Measurements from ENCODE around the gene AP3S1. TPM values are rescaled to one million over a fixed set of nuclear protein-coding genes. Genes with fewer than 3 reads are reported as not detected.

The AP3S1 gene
- 10 to 100 TPM; 33.2 to 33.6 TPM for total RNA-seq
- 59.5 TPM for polyA plus RNA-seq (2013, experiment 1 of 2)
- 54.8 TPM for polyA plus RNA-seq (2013, experiment 2 of 2)
- 18.9 to 69.5 (median 34.8) reads per million in 172 experiments for total RNA-seq

DNA sequence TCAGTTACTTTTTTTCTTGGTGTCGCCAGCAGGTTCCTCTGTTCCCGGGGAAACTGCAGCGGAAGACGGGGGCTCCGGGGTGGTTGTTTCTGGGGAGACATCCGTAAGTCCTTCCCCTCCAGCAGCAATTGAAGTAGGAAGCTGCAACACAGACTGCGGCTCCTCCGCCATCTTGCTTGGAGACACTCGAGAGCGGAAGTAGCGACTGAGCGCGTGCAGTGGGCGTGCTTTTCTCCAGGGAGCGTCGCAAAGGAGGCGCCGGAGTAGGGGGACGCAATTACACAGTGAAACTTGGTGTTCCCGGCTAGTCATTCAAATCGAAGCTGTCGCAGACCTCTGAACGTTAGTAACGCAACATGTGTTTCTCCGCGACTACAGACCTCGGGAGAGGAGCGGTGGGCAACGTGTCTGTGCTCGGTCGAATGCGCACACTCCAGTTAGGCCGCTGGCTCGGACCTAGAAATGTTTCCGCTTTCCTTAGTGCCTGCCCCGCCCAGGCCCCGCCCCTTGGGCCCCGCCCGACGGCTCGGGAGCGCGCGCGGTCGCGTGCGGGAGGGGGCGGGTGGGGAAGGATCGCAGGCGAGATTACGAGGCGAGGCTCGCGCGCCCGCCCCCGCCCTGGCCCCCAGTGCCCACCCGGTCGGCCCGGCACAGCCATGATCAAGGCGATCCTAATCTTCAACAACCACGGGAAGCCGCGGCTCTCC, at the start of gene AP3S1, which contains the start of gene ATG12:
AP3S1 (plus strand) TSS at position 554 of the 707 bp plus-strand sequence; CDS start at position 657, 103 bp downstream.
ATG12 (minus strand) TSS at position 184 of the 707 bp plus-strand sequence; CDS start at position 171, 13 bp downstream.
- Histone ChIP-seq H3K27me3 (ENCODE audit: control insufficient read depth in 1 of 2, insufficient read depth in 2 of 2, low read length in 2 of 2) (no peaks in the 10 kb centered on the region), H3K9me3 (ENCODE audit: control insufficient read depth in 1 of 2, insufficient read depth in 1 of 2, low read length in 2 of 2) (no peaks in the 10 kb centered on the region), H3K36me3 (ENCODE audit: insufficient read depth, low read length) (peaks cover 18% of the 10 kb centered on the region), H3K4me3 (ENCODE audit: low read length) (peak within 1 kb of the TSS; percentile 71), H3K27ac (ENCODE audit: low read depth in 1 of 2, low read length in 2 of 2) (peak within 1 kb of the TSS; percentile 85 to 97), H3K4me1 (ENCODE audit: insufficient read depth, low read length) (peaks cover 25% of the 10 kb centered on the region)
- peak; percentile 79 to 96 (median 89) for DNase-seq
- Mint-ChIP-seq H3K4me1 (ENCODE audit: low read depth) (peaks cover 76% of the 10 kb centered on the region), H3K27me3 (no peaks in the 10 kb centered on the region), H3K36me3 (ENCODE audit: low read depth) (peaks cover 31% of the 10 kb centered on the region), H3K27ac (peak within 1 kb of the TSS; percentile 97), H3K9me3 (no peaks in the 10 kb centered on the region), H3K4me3 (peak within 1 kb of the TSS; percentile 99)
- intact Hi-C loops (cut with DNase I, micrococcal nuclease) = loop anchor here (2.0 to 10.0 kb wide), 7 partner anchors 215 to 674 kb away; partner anchors contain the start of genes FEM1C (in 2 of the 2), CCDC112 (in 1 of the 2), TMED7 (in 1 of the 2) and TRIM36 (in 1 of the 2)
- TF ChIP-seq, protein P1, sequence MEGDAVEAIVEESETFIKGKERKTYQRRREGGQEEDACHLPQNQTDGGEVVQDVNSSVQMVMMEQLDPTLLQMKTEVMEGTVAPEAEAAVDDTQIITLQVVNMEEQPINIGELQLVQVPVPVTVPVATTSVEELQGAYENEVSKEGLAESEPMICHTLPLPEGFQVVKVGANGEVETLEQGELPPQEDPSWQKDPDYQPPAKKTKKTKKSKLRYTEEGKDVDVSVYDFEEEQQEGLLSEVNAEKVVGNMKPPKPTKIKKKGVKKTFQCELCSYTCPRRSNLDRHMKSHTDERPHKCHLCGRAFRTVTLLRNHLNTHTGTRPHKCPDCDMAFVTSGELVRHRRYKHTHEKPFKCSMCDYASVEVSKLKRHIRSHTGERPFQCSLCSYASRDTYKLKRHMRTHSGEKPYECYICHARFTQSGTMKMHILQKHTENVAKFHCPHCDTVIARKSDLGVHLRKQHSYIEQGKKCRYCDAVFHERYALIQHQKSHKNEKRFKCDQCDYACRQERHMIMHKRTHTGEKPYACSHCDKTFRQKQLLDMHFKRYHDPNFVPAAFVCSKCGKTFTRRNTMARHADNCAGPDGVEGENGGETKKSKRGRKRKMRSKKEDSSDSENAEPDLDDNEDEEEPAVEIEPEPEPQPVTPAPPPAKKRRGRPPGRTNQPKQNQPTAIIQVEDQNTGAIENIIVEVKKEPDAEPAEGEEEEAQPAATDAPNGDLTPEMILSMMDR (IDR thresholded peaks at IDR 0.05) = no peak
- ChIA-PET POLR2A (interaction anchor here (0.7 to 2.7 kb wide), 9 partner anchors 14 to 545 kb away, joined by 3 to 16 read pairs (median 6); partner anchors contain the start of genes CCDC112, COMMD10, FEM1C and TMED7), CTCF (interaction anchor here (0.6 kb wide), 1 partner anchor 230 kb away, joined by 3 read pairs; no protein-coding TSS in a partner anchor)
- peak; percentile 89 for ATAC-seq (ENCODE audit: poor library complexity)

- H3K27ac Mint-ChIP-seq = no peak overlapping the region
- no peak overlapping the region for H3K27ac ChIP-seq (ENCODE audit: low read depth in 1 of 2, low read length in 2 of 2)
- ATAC-seq (ENCODE audit: poor library complexity) = no peak
- no peaks in the 10 kb centered on the region for H3K4me1 ChIP-seq (ENCODE audit: insufficient read depth, low read length)
- H3K36me3 Mint-ChIP-seq (ENCODE audit: low read depth) = no peaks in the 10 kb centered on the region
- DNase-seq = no peak
- peaks cover 34% of the 10 kb centered on the region for H3K27me3 Mint-ChIP-seq
- intact Hi-C loops (cut with DNase I, micrococcal nuclease) = no loop called here
- H3K27me3 ChIP-seq (ENCODE audit: control insufficient read depth in 1 of 2, insufficient read depth in 2 of 2, low read length in 2 of 2) = peaks cover 7 to 22% of the 10 kb centered on the region in 2 experiments
- no peak overlapping the region for H3K4me3 Mint-ChIP-seq
- CTCF ChIA-PET = no interaction called here
- H3K4me3 ChIP-seq (ENCODE audit: low read length) = no peak overlapping the region
- H3K36me3 ChIP-seq (ENCODE audit: insufficient read depth, low read length) = no peaks in the 10 kb centered on the region
- no peaks in the 10 kb centered on the region for H3K9me3 Mint-ChIP-seq
- POLR2A ChIA-PET = no interaction called here
- H3K9me3 ChIP-seq (ENCODE audit: control insufficient read depth in 1 of 2, insufficient read depth in 1 of 2, low read length in 2 of 2) = no peaks in the 10 kb centered on the region
- no peaks in the 10 kb centered on the region for H3K4me1 Mint-ChIP-seq (ENCODE audit: low read depth)
- TF ChIP-seq, protein P1 (IDR thresholded peaks at IDR 0.05) = no peak
These were observed 46.0 kb upstream of the AP3S1 start for GRCh38 chr5:115795700-115796099.

DNA sequence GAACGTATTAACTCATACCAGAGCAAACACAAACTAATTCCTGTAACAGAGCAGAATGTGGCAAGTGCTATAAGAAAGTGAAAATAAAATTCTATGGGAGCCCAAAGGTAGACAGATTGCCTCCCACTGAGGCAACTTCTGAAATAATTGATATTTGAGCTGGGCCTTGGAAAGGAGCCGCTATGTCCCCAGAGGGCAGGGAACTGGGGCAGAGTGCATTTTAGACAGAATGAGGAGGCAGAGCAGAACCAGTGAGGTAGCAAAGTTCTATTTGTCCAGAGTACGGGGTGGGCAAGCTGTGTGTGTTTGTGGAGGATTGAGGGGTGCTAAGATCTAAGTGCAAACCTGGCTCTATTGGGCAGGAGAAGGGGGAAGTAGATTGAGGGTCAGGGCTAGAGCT, 45.1 kb upstream of the AP3S1 start:
- POLR2A ChIA-PET = no interaction called here
- CTCF ChIA-PET = no interaction called here
- Mint-ChIP-seq H3K27ac (no peak overlapping the region), H3K9me3 (no peaks in the 10 kb centered on the region), H3K27me3 (peaks cover 26% of the 10 kb centered on the region), H3K36me3 (ENCODE audit: low read depth) (no peaks in the 10 kb centered on the region), H3K4me1 (ENCODE audit: low read depth) (no peaks in the 10 kb centered on the region), H3K4me3 (no peak overlapping the region)
- no peak overlapping the region for H3K27ac ChIP-seq (ENCODE audit: low read depth in 1 of 2, low read length in 2 of 2)
- intact Hi-C loops (cut with DNase I, micrococcal nuclease) = no loop called here
- H3K27me3 ChIP-seq (ENCODE audit: control insufficient read depth in 1 of 2, insufficient read depth in 2 of 2, low read length in 2 of 2) = peaks cover 3 to 16% of the 10 kb centered on the region in 2 experiments
- no peak overlapping the region for H3K4me3 ChIP-seq (ENCODE audit: low read length)
- TF ChIP-seq, protein P1 (IDR thresholded peaks at IDR 0.05) = no peak
- no peaks in the 10 kb centered on the region for H3K36me3 ChIP-seq (ENCODE audit: insufficient read depth, low read length)
- no peak for DNase-seq
- H3K4me1 ChIP-seq (ENCODE audit: insufficient read depth, low read length) = no peaks in the 10 kb centered on the region
- no peak for ATAC-seq (ENCODE audit: poor library complexity)
- no peaks in the 10 kb centered on the region for H3K9me3 ChIP-seq (ENCODE audit: control insufficient read depth in 1 of 2, insufficient read depth in 1 of 2, low read length in 2 of 2)

All from CD4-positive, alpha-beta T cell (primary cell).